Peyer's patch (tissue), 4 donors: ENCODE data around the gene SCARB1. TPM values are rescaled to one million over a fixed set of nuclear protein-coding genes. Genes with fewer than 3 reads are reported as not detected.
A peak's percentile ranks its signal among the peaks of the same experiment; 100 is the strongest.

Experiments used
- DNase-seq, 3 donors: peaks; one replicate each; pipeline ENCODE4 v3.0.0-alpha.2; 2017 to 2019
- H3K27ac ChIP-seq, 4 donors: fragments of 200-600 bp; sonication (generic); one replicate each; pipeline ENCODE4 v1.5.1; 2016 to 2019
- H3K27me3 ChIP-seq, 2 donors: fragments of 200-600 bp; sonication (generic); one replicate each; pipeline ENCODE4 v1.5.1; 2019
- H3K36me3 ChIP-seq, 3 donors: fragments of 200-600 bp; sonication (generic); one replicate each; pipeline ENCODE4 v1.5.1; 2016 to 2019
- H3K4me1 ChIP-seq, 4 donors: fragments of 200-600 bp; sonication (generic); one replicate each; pipeline ENCODE4 v1.5.1; 2016 to 2019
- H3K4me3 ChIP-seq, 4 donors: fragments of 200-600 bp; sonication (generic); 1 replicate in 3 of 4; 2 replicates in 1 of 4; pipeline ENCODE4 v1.5.1; 2016 to 2019; ENCODE audit warnings: mild to moderate bottlenecking in 1 of 4
- H3K9me3 ChIP-seq, 4 donors: fragments of 200-600 bp; sonication (generic); one replicate each; pipeline ENCODE4 v1.5.1; 2016 to 2019; ENCODE audit warnings: mild to moderate bottlenecking in 1 of 4
- POLR2A ChIP-seq, 2 donors: fragments of 450-650 bp; IDR thresholded peaks; one replicate each; pipeline ENCODE4 v1.5.1; 2017; ENCODE audit warnings: antibody characterized with exemption in 2 of 2, mild to moderate bottlenecking in 2 of 2, moderate library complexity in 2 of 2
- total RNA-seq, 4 donors: library from RNA; depleted of rRNA; stranded (reverse); fragments of >200 nt; gene quantifications; one replicate each; pipeline ENCODE4 v1.1.0, GENCODE V29; 2016
- TF ChIP-seq, protein P1 (sequence below), 6 experiments: fragments of 450-650 bp in 4 of 6; fragments of 200-600 bp in 2 of 6; sonication (generic) in 1 of 6; IDR thresholded peaks; one replicate each; pipeline ENCODE4 v1.5.1; 2017 to 2019; ENCODE audit warnings: antibody characterized with exemption in 6 of 6, mild to moderate bottlenecking in 3 of 6, moderate library complexity in 1 of 6

The SCARB1 gene
- total RNA-seq, 4 donors from 2014 or later, result 14.9 to 214 (median 64.6) TPM

DNA sequence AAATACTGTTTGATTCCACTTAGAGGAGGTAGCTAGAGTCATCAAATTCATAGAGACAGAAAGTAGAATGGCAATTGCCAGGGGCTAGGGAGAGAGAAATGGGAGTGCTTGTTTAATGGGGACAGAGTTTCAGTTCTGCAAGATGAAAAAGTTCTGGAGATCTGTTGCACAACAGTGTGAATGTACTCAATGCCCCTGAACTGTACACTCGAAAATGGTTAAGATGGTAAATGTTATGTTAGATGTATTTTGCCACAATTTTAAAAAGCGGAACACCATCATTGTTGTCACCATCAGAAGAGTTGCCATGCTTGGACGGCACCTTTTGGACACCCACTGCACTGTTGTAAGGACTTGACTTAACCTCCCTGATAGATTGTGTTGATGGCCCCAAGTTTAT lies 106.9 kb downstream of the SCARB1 start:
- Histone ChIP-seq H3K27me3 (no peaks in the 10 kb centered on the region), H3K36me3 (no peaks in the 10 kb centered on the region), H3K4me1 (peaks cover 0 to 15% (median 0%) of the 10 kb centered on the region in 4 donors), H3K9me3 (peaks cover 0 to 6% (median 0%) of the 10 kb centered on the region in 4 donors), H3K27ac (peak overlapping the region in 2 of 4 donors; percentile 83 to 85), H3K4me3 (no peak overlapping the region)
- TF ChIP-seq, protein P1, sequence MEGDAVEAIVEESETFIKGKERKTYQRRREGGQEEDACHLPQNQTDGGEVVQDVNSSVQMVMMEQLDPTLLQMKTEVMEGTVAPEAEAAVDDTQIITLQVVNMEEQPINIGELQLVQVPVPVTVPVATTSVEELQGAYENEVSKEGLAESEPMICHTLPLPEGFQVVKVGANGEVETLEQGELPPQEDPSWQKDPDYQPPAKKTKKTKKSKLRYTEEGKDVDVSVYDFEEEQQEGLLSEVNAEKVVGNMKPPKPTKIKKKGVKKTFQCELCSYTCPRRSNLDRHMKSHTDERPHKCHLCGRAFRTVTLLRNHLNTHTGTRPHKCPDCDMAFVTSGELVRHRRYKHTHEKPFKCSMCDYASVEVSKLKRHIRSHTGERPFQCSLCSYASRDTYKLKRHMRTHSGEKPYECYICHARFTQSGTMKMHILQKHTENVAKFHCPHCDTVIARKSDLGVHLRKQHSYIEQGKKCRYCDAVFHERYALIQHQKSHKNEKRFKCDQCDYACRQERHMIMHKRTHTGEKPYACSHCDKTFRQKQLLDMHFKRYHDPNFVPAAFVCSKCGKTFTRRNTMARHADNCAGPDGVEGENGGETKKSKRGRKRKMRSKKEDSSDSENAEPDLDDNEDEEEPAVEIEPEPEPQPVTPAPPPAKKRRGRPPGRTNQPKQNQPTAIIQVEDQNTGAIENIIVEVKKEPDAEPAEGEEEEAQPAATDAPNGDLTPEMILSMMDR (IDR thresholded peaks at IDR 0.05), result no peak
- DNase-seq, result no peak

GRCh38 chr12:124756166-124756565 lies 107.5 kb downstream of the SCARB1 start:
- peak overlapping the region in 3 of 4 donors; percentile 65 to 85 (median 83) for H3K27ac ChIP-seq
- peaks cover 0 to 6% (median 0%) of the 10 kb centered on the region in 4 donors for H3K9me3 ChIP-seq
- no peak for TF ChIP-seq POLR2A (IDR thresholded peaks at IDR 0.05)
- TF ChIP-seq, protein P1 (IDR thresholded peaks at IDR 0.05), result no peak
- no peaks in the 10 kb centered on the region for H3K36me3 ChIP-seq
- H3K4me1 ChIP-seq, result peaks cover 0 to 15% (median 0%) of the 10 kb centered on the region in 4 donors
- DNase-seq, result no peak
- no peak overlapping the region for H3K4me3 ChIP-seq
- no peaks in the 10 kb centered on the region for H3K27me3 ChIP-seq

- DNase-seq, result no peak
- Histone ChIP-seq H3K9me3 (peaks cover 0 to 6% (median 0%) of the 10 kb centered on the region in 4 donors), H3K4me1 (peaks cover 0 to 15% (median 0%) of the 10 kb centered on the region in 4 donors), H3K27ac (peak overlapping the region; percentile 52 to 85 (median 74)), H3K36me3 (no peaks in the 10 kb centered on the region), H3K27me3 (no peaks in the 10 kb centered on the region), H3K4me3 (no peak overlapping the region)
- TF ChIP-seq, protein P1 (IDR thresholded peaks at IDR 0.05), result no peak
- TF ChIP-seq POLR2A (IDR thresholded peaks at IDR 0.05), result no peak
These were observed 107.9 kb downstream of the SCARB1 start for GRCh38 chr12:124755801-124756148.

DNA sequence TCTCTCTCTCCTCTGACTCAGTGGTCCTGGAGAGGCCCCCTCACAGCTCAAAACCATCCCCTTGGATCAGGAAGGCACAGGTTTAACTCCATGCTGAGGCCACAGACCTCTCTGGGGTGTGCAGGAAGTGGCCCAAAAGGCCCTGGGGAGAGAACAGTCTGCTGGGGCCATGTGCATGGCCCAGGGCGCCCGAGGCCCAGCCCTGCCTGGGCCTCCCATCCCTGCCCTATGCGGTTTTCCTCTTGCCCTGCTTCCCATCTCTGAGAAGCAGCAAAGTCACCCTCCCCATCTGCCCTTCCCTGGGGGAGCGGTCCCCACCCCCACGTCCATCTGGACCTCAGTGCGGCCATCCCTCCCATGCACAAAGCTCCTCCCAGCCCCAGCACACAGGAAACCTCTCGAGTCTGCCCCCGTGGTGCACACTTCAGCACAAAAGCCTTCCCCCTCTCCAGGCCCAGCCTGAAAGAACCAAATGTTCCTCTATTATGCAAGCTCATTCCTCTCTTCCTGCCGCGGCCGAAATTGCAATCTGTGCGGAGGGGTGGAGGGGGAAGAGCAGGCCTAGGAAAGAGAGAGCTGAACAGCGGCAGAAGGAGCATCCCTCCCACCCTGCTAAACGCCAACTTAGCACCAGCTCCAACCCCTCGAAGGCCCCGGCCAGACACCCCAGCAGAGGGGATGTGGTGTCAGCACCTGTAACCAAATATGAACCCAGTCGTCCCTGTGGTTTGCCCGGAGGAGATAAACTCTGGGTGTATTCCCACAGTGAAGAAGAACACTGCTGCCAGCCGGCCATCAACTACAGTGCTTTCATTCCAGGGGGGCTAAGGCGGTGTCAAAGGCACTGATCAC lies 108.5 kb downstream of the SCARB1 start:
- peaks cover 0 to 15% (median 0%) of the 10 kb centered on the region in 4 donors for H3K4me1 ChIP-seq
- no peak overlapping the region for H3K4me3 ChIP-seq
- H3K27me3 ChIP-seq, result no peaks in the 10 kb centered on the region
- TF ChIP-seq, protein P1 (IDR thresholded peaks at IDR 0.05), result no peak
- no peak for TF ChIP-seq POLR2A (IDR thresholded peaks at IDR 0.05)
- no peaks in the 10 kb centered on the region for H3K36me3 ChIP-seq
- H3K27ac ChIP-seq, result peak overlapping the region; percentile 52 to 85 (median 74)
- peaks cover 0 to 6% (median 0%) of the 10 kb centered on the region in 4 donors for H3K9me3 ChIP-seq
- DNase-seq, result peak; percentile 41 to 82 (median 60)

GRCh38 chr12:124754491-124754890 lies 109.2 kb downstream of the SCARB1 start:
- no peak overlapping the region for H3K4me3 ChIP-seq
- H3K27me3 ChIP-seq, result no peaks in the 10 kb centered on the region
- H3K27ac ChIP-seq, result peak overlapping the region; percentile 52 to 85 (median 68)
- DNase-seq, result no peak
- no peak for TF ChIP-seq POLR2A (IDR thresholded peaks at IDR 0.05)
- TF ChIP-seq, protein P1 (IDR thresholded peaks at IDR 0.05), result no peak
- H3K36me3 ChIP-seq, result no peaks in the 10 kb centered on the region
- peaks cover 0 to 6% (median 0%) of the 10 kb centered on the region in 4 donors for H3K9me3 ChIP-seq
- H3K4me1 ChIP-seq, result peaks cover 0 to 15% (median 0%) of the 10 kb centered on the region in 4 donors
